ACHN (cell line): Measurements from ENCODE around the gene ACO1.

ENCODE experiments used
- DNase-seq: peaks from one replicate; pipeline ENCODE4 v3.0.0-alpha.2; 2015
- in situ Hi-C: cut with HindIII; loops from 2 replicates; pipeline ENCODE4 v1.10.0; 2017; ENCODE audit warnings: low sequenced_read_pairs, low pct_ligation_motif_present, low pct_unique_long_range_greater_than_20kb

Gene ACO1

DNA sequence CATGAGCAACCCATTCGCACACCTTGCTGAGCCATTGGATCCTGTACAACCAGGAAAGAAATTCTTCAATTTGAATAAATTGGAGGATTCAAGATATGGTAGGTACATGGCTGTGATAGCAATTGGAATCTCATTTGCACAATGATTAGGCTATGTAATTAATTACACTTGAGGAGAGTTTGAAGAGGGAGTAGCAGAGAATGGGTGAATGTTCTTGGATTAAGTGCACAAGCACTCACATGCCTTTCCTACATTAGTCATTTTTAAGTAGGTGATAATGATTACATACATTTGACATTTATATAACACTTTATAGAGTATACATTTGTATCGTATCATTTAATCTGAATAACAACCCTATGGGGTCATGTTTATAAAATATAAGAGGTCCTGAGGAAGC is 21.1 kb downstream of the ACO1 start:
- no peak for DNase-seq
- in situ Hi-C loops, result no loop called here

GRCh38 chr9:32406046-32406445 is 21.6 kb downstream of the ACO1 start:
- DNase-seq, result no peak
- in situ Hi-C loops, result no loop called here

DNA sequence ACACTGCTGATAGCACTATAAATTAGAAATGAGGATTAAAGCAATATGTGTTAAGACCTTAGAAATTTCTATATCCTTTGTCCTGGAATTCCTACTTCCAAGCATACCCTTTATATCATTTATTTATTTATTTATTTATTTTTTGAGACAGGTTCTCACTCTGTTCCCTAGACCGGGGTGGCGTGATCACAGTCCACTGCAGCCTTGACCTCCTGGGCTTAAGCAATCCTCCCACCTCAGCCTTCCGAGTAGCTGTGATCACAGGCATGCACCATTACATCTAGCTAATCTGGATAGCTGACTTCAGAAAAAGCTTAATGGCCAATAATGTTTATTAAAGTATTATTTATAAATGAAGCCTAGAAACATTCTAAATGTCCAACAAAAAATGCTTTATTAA is 27.3 kb downstream of the ACO1 start:
- in situ Hi-C loops, result no loop called here
- no peak for DNase-seq

GRCh38 chr9:32412440-32412839 is 28.0 kb downstream of the ACO1 start:
- no peak for DNase-seq
- in situ Hi-C loops, result no loop called here

GRCh38 chr9:32413424-32413823 is 29.0 kb downstream of the ACO1 start:
- in situ Hi-C loops, result no loop called here
- no peak for DNase-seq

GRCh38 chr9:32414856-32415255 is 30.4 kb downstream of the ACO1 start:
- in situ Hi-C loops, result no loop called here
- DNase-seq, result no peak

GRCh38 chr9:32419921-32420320 is 35.5 kb downstream of the ACO1 start:
- in situ Hi-C loops, result no loop called here
- DNase-seq, result no peak

DNA sequence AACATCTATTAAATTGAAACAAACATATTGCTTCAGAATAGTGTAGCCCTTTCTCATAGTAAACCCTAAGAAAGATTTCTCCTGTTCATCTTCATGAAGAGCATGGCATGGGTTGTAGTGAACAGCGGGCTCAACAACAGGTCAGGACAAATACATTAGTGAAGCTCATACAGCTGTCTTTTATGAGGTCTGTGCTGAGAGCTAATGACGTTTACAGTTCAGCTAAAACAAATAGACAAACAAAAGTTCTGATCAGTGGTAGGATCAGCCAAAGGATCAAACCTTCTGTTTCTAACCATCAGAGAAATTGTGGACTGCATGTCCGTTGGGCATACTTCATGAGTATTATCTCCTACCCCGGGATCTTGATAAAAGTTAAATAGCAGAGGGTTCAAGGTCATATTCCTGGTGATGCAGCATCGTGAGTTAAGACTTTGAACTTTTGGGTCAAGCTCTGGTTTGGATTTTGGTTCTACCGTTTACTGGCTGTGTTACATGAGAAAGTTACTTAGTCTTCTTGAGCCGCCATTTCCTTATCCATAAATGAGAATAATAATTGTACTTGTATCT is 37.9 kb downstream of the ACO1 start:
- in situ Hi-C loops, result no loop called here
- no peak for DNase-seq

DNA sequence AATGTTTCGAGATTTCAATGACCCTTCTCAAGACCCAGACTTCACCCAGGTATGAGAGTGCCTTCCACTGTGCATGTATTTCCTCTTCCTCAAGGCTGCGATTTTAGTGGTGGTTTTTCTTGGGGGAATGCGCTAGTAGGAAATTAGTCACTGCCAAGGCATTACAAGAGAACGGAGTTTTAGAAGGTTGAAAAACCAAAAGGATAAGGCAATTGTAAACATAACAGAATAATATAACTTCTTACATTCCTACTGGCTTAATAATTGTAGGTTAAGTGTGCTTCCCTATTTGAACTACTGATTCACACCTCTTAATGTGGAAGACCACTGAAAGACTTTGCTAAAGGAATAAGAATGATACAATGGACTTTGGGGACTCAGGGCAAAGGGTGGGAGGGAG is 38.9 kb downstream of the ACO1 start:
- peak; percentile 66 for DNase-seq

DNA sequence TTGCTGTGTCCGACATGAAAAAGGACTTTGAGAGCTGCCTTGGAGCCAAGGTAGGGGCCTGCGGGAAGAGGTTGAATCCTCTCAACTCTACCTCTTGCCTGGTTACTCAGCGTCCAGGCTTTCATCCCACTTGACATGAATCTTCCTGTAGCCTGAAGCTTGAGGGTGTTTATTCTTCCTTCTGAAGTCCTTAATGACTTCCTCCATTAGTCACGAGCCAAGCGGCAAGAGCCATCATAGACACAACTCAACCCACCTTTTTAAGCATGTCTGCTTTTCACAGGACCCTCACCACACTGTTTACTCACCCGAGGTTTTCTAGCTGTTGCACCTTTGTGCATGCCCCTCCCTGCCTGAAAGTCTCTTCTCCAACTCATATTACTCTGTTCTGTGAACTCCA is 40.2 kb downstream of the ACO1 start:
- in situ Hi-C loops, result no loop called here
- DNase-seq, result no peak

More for the DNA sequence above, 38.9 kb downstream of the ACO1 start:
- in situ Hi-C loops, result no loop called here

DNA sequence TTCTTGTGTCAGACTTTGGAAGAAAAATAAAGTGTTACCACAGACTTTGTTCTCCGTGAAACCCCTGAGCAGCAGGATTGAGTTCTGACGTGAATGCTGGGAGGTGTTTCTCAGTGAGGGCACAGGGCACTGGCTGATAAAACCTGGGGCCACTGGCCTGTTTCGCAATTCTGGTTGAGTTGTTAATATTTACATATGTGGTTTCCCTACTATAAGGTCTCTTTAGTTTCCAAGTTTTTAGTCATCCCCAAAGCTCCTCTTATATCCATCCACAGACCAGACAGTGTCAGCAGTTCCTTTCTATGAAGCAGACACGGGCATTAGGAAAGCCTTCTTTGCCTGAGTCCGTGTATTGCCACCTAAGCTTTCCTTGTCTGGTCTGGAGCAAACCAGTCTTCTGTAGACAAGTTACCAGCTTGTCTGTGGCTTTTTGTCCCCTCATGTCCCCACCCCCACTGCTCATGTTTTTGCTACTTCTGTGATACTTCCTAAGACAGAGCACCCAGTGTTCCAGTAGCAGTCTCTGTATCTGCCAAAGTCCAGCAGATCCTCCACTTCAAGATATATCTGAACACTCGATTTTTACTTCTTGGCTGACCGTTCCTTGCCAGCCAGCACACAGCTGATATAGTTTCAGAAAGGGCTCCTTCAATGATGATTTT is 42.0 kb downstream of the ACO1 start:
- peak; percentile 86 for DNase-seq
- in situ Hi-C loops, result no loop called here

DNA sequence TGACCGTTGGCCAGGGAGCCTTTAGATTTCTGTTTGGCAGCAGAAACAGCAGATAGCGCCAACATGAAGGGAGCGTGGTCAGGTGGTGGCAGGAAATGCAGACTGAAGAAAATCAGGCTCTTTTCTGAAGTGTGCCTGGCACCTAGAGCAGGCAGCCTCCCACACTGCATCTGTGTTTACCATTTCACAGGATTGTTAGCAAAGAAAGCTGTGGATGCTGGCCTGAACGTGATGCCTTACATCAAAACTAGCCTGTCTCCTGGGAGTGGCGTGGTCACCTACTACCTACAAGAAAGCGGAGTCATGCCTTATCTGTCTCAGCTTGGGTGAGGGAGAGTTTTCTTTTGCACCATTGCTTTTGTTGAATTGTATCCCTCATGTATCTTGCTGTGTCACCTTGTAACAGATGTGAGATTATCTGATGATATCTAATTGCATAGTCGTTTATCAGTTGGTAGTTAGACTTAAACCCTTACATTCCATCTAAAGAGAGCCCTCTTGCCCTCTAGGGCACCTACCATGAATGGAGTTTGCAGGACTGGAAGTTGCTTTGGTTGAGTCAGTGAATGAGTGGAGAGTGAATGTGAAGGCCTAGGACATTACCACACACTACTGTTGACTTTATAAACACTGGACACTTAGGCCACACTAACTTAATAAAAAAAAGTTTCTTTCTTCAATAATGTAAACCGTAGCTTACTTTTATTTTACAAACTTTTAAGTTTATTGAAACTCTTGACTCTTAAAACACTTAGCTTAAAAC is 42.8 kb downstream of the ACO1 start:
- in situ Hi-C loops, result no loop called here
- DNase-seq, result peak; percentile 16

DNA sequence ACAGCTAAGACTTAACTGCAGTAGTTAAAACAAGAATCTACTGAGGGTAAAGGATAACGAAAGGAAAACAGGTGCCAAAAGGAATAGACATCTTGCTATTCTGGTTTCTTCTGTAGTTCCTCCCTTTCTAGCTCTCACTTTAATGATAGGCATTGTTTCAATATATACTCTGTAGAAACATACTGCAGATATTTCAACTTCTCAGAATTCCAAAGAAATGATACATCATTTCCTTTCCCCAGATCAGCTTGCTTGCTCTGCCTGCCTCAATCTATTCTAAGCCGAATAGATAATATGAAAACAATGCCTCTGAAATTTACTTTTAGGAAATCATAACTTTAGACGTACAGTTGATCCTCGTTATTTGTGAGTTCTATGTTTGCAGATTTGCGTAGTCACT is 46.3 kb downstream of the ACO1 start:
- peak; percentile 52 for DNase-seq
- in situ Hi-C loops, result no loop called here

DNA sequence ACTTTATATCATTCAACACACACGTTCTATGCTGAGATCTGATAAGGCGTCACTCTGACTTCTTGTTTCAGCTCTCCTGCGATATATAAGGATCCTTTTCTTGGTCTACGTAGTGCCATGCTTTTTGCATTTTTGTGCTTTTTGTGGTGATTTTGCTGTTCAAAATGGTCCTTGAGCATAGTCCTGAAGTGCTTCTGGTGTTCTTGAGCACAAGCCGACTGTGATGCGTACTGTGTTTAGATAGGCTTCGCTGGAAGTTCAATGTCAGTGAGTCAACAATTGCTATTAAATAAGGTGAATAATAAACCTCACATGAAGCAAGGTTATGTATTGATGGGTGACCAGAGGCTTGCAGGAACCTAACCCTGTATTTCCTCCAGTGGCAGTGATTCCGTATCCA is 46.8 kb downstream of the ACO1 start:
- no peak for DNase-seq

GRCh38 chr9:32431940-32432555 is 47.6 kb downstream of the ACO1 start:
- in situ Hi-C loops, result no loop called here
- DNase-seq, result peak; percentile 49

More for the DNA sequence above, 46.8 kb downstream of the ACO1 start:
- in situ Hi-C loops, result no loop called here

GRCh38 chr9:32434892-32435291 is 50.4 kb downstream of the ACO1 start:
- in situ Hi-C loops, result no loop called here

DNA sequence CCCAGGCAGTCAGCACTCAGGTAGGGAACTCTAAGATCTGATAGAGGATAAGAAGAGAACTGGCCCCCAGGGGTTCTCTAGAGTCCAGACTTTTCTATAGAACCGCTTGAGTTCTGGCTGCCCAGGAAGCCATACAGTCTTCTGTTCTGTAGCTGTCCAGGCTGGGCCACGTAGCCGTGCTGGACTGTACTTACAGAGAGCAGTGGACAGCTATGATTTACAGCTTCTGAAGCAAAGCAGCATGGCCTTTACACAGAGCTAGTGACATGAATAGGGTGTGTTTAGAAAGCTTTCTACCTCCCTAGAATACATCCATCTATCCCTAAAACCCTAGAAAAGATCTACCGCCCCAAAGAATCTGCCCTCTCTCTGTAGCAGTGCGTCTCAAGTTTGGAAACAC is 57.2 kb downstream of the ACO1 start:
- in situ Hi-C loops, result no loop called here
- DNase-seq, result no peak

More at GRCh38 chr9:32434892-32435291, 50.4 kb downstream of the ACO1 start:
- no peak for DNase-seq

DNA sequence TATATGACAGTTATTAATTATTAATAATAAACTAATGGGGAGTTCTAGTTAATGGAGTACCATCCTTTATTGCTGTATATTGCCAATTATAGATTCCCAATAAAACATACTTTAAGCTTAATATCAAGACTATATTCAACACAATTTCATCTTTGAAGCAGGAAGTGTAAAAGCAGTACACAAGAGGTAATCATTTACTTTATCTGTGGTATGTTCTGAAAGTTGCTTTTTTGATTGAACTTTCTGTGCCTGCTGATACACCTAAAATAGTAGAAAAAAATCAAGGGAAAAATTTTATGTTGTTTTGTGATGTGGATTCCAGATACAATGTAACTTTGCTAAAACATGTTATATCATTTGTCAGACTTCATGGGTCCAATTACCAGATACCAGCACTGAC is 58.0 kb downstream of the ACO1 start:
- no peak for DNase-seq
- in situ Hi-C loops, result no loop called here

GRCh38 chr9:32449969-32450368 is 65.5 kb downstream of the ACO1 start:
- DNase-seq, result no peak
- in situ Hi-C loops, result no loop called here
